Central memory CD8-positive, alpha-beta T cell (primary cell): ENCODE results near the gene RAB22A.
"Not testable (repeated sequence)": the region's sequence is repeated elsewhere in the genome, so short reads cannot be mapped to it uniquely, and the experiment has no call there.

Source experiments
- ATAC-seq: fragments of 150-1000 bp; cut with Tn5 transposase; replicated peaks from 2 replicates; pipeline ENCODE4 v1.10.0; 2022; ENCODE audit warnings: mild to moderate bottlenecking, moderate FRiP score, moderate number of reproducible peaks; ENCODE audit not compliant: poor library complexity, severe bottlenecking; ENCODE audit errors: extremely low read depth
- DNase-seq, 2 donors: peaks; one replicate each; pipeline ENCODE4 v3.0.0; 2021; ENCODE audit warnings: low spot score in 2 of 2
- H3K27ac Mint-ChIP-seq: one replicate; pipeline ENCODE4 v1.8.0; 2022; ENCODE audit warnings: low read depth, mild to moderate bottlenecking, moderate library complexity, mixed read lengths
- H3K27me3 Mint-ChIP-seq: one replicate; pipeline ENCODE4 v1.8.0; 2022; ENCODE audit warnings: mixed read lengths
- H3K36me3 Mint-ChIP-seq: one replicate; pipeline ENCODE4 v1.8.0; 2022; ENCODE audit warnings: mild to moderate bottlenecking, moderate library complexity, mixed read lengths; ENCODE audit not compliant: insufficient read depth
- H3K4me1 Mint-ChIP-seq: one replicate; pipeline ENCODE4 v1.8.0; 2022; ENCODE audit warnings: mixed read lengths
- H3K4me3 Mint-ChIP-seq: one replicate; pipeline ENCODE4 v1.8.0; 2022; ENCODE audit warnings: mild to moderate bottlenecking, moderate library complexity, mixed read lengths
- H3K9me3 Mint-ChIP-seq: one replicate; pipeline ENCODE4 v1.8.0; 2022; ENCODE audit warnings: mixed read lengths

Gene RAB22A

DNA sequence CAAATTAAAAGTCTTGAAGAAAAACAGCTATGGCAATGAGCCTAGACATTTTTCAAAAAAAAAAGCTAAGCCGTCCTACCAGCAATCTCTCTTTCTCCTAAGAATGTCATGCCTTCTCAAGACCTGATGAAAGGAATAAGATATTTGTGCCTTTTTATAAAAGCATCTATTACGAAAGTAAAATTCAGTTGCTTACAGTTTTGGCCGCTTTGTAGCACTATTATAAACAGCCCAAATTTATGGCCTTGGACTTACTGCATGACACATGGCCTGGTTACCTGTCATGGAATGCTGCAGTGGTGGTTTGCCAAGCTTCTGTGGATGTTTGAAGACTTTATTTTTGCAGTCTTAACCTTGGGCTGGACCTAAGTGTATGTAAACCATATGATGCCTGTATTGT, 57.4 kb downstream of the RAB22A start:
- no peaks in the 10 kb centered on the region for H3K9me3 Mint-ChIP-seq
- H3K36me3 Mint-ChIP-seq = peaks cover 12% of the 10 kb centered on the region
- no peak overlapping the region for H3K4me3 Mint-ChIP-seq
- no peaks in the 10 kb centered on the region for H3K4me1 Mint-ChIP-seq
- no peaks in the 10 kb centered on the region for H3K27me3 Mint-ChIP-seq
- H3K27ac Mint-ChIP-seq = no peak overlapping the region
- no peak for ATAC-seq
- no peak for DNase-seq

DNA sequence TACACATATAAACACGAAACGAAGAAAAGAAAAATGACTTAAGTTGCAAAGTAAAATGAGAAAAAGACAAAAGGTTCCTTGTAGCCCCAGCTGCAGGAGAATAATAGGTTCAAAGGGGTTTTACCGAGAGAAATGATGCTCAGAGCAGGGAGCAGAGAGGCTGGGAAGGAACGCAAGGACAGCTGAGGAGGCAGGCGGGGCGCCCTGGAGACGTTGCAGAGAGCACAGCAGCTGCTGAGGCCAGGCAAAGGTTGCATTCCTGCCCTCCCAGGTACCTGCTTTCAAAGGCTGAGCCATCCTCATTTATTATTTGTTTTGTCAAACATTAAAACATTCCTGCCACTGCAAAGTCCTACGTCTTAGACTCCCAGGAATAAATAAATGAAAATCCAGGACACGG, 63.3 kb downstream of the RAB22A start:
- Mint-ChIP-seq H3K27me3 (peaks cover 21% of the 10 kb centered on the region), H3K4me3 (no peak overlapping the region)
- no peak for ATAC-seq

DNA sequence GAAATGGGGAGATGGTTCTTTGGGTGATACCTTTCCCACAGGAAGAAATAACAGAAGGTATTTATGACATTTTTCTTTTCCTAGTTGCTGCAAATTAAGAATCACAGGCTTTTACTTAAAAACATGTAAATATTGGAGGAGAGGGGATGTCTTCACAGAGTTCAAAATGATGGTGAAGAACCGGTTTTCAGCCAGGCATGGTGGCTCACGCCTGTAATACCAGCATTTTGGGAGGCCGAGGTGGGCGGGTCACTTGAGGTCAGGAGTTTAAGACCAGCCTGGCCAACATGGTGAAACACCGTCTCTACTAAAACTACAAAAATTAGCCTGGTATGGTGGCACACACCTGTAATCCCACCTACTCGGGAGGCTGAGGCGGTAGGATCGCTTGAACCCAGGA, 63.8 kb downstream of the RAB22A start:
- not testable (repeated sequence) for H3K4me1 Mint-ChIP-seq, H3K4me3 Mint-ChIP-seq, DNase-seq, H3K36me3 Mint-ChIP-seq, ATAC-seq, H3K9me3 Mint-ChIP-seq
- H3K27me3 Mint-ChIP-seq = peaks cover 26% of the 10 kb centered on the region
- peak overlapping the region; percentile 49 for H3K27ac Mint-ChIP-seq

More for the DNA sequence above, 63.3 kb downstream of the RAB22A start:
- Mint-ChIP-seq H3K36me3 (peaks cover 2% of the 10 kb centered on the region), H3K9me3 (no peaks in the 10 kb centered on the region), H3K27ac (peak overlapping the region; percentile 49), H3K4me1 (no peaks in the 10 kb centered on the region)
- no peak for DNase-seq

DNA sequence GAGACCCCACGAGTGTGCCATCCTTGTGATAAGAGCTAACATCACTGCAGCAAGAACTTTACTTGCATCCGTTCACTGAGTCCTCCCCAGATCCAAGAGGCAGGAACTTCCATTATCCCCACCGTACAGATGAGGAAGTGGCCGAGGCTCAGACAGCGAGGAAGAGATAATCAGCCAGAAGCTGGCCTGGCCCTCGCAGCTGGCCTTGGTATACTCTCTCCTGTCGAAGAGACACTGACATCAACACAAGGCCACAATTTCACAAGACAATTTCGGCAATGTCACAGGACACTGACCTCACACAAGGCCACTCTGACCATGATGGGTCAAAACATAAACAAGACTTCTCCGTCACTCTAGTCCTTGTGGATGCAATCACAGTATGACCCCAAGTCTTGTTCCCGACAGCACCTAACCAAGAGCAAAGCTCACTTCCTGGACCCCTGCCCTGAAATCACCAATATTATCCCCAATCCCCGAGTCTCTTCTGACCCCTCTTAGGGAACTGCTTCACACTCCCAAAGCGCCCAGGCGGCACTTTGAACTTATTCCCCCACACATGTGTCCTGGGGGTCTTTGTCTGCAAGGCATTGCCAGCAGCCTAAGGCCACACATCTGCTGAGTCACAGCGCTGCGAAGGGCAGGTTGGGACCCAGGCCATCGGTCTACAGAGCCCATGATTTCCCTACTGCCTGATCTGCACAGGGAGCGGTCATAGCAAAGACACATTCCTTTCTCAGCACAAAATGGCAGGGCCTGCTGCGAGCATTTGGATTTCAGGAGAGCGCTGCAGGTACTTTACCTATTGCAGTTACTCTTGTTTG, 64.7 kb downstream of the RAB22A start:
- H3K4me1 Mint-ChIP-seq = no peaks in the 10 kb centered on the region
- H3K27me3 Mint-ChIP-seq = peaks cover 35% of the 10 kb centered on the region
- no peak overlapping the region for H3K27ac Mint-ChIP-seq
- ATAC-seq = no peak
- no peak for DNase-seq
- H3K4me3 Mint-ChIP-seq = no peak overlapping the region
- no peaks in the 10 kb centered on the region for H3K9me3 Mint-ChIP-seq
- peaks cover 2% of the 10 kb centered on the region for H3K36me3 Mint-ChIP-seq

DNA sequence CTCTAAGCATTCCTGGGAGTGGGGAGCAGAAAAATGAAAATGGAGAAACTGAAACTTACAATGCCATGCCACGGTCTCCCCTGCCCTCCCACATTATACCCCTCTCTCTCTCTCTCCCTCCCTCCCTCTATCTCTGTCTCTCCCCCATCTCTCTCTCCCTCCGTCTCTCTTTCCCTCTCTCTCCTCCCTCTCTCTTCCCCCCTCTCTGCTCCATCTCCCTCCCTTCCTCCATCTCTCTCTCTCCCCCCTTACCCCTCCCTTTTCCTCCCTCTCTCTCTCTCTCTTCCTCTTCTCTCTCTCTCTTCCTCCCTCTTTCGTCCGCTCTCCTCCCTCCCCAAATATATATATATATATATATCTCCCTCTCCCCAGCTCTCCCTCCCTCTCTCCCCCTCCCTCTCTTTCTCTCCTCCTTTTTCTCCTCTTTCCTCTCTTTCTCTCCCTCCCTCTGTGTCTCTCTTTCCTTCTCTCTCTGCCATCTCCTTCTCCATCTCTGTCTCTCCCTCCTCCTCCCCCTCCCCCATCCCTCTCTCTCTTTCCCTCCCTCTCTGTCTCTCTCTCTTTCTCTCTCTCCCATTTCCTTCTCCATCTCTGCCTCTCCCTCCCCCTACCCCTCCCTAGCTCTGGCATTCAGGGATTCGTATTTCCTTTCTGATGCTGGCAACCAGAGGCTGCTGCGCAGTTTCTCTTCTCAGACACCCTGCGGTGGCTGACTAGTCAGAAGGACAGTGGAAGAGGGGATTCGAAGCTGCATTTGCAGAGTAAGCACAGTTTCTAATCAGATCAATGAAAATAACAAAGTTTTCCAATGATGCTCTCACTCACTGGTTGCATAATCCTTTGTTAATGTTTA, 65.6 kb downstream of the RAB22A start:
- H3K4me1 Mint-ChIP-seq = no peaks in the 10 kb centered on the region
- ATAC-seq (no peak), DNase-seq (no peak)
- H3K36me3 Mint-ChIP-seq = no peaks in the 10 kb centered on the region
- peaks cover 44% of the 10 kb centered on the region for H3K27me3 Mint-ChIP-seq
- H3K9me3 Mint-ChIP-seq = no peaks in the 10 kb centered on the region
- no peak overlapping the region for H3K4me3 Mint-ChIP-seq
- H3K27ac Mint-ChIP-seq = no peak overlapping the region

DNA sequence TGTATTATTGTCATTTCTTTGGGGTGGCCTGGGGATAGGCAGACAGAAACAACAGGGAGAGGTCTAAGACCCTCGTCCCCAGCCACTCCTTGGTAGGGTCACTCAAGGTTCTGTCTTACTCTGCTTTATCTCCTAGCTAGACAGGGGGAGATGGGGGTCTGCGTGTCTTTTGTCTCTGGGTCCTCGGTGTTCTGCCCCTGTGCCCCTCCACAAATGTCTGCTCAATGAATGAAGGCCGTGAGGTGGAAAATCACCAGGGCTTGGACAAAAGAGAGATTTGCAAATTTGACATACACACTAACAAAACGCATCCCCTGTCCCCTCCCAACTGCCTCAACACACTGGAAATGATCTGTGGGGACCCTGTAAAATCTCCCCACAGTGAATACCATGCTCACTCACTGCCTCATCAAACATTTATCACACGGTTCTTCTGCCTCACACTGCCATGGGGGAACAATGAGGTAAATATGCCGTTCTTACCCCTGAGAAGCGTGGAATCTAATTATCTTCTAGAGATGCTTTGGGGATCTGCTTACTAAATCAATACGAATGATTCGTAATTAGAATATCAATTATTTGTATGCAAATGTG, 66.3 kb downstream of the RAB22A start:
- H3K27me3 Mint-ChIP-seq = peaks cover 51% of the 10 kb centered on the region
- no peak for ATAC-seq
- no peaks in the 10 kb centered on the region for H3K36me3 Mint-ChIP-seq
- H3K9me3 Mint-ChIP-seq = peaks cover 3% of the 10 kb centered on the region
- no peak for DNase-seq
- H3K4me3 Mint-ChIP-seq = no peak overlapping the region
- H3K27ac Mint-ChIP-seq = no peak overlapping the region
- no peaks in the 10 kb centered on the region for H3K4me1 Mint-ChIP-seq

DNA sequence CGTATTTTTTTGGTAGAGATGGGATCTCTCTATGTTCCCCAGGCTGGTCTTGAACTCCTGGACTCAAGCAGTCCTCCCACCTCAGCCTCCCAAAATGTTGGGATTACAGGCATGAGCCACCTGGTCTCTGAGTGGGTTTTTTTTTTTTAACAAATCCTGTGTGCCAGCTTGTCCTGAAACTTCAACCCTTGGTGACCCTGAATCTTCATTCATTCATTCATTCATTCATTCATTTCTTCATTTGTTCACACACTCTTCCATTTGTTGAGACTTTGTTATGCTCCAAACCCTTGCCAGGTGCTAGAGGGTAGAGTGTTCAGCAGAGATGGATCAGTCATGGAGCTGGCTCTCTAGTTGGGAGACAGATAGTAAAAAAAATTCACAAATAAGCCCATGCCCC, 67.5 kb downstream of the RAB22A start:
- Mint-ChIP-seq H3K9me3 (peaks cover 12% of the 10 kb centered on the region), H3K4me3 (no peak overlapping the region), H3K27me3 (peaks cover 63% of the 10 kb centered on the region), H3K36me3 (no peaks in the 10 kb centered on the region), H3K4me1 (no peaks in the 10 kb centered on the region), H3K27ac (no peak overlapping the region)
- no peak for ATAC-seq
- no peak for DNase-seq

DNA sequence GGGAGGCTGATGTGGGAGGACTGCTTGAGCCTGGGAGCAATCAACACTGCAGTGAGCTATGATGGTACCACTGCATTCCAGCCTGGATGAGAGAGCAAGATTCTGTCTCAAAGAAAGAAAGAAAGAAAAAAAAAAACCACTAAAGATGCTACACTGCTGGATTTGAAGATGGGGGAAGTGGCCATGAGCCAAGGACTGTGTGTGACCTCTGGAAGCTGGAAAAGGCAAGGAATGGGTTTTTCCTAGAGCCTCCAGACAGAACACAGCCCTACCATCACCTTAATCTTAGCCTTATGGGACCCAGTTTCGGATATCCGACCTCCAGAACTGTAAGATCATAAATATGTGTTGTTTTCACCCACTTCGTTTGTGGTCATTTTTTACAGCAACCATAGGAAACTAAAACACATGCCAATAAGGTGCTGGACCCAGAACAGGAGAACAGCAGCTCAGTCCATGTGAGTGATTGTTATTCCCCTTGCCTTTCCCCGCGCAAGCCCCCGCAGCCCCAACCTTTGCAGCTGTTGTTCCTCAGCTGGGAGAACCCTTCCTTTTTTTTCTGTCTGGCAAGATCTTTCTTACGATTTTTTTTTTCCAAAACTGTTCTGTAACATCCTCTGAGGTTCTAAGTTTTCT, 68.4 kb downstream of the RAB22A start:
- Mint-ChIP-seq H3K4me1 (no peaks in the 10 kb centered on the region), H3K36me3 (peaks cover 2% of the 10 kb centered on the region), H3K27ac (no peak overlapping the region), H3K27me3 (peaks cover 72% of the 10 kb centered on the region), H3K9me3 (peaks cover 12% of the 10 kb centered on the region), H3K4me3 (no peak overlapping the region)
- DNase-seq = no peak
- ATAC-seq = no peak

DNA sequence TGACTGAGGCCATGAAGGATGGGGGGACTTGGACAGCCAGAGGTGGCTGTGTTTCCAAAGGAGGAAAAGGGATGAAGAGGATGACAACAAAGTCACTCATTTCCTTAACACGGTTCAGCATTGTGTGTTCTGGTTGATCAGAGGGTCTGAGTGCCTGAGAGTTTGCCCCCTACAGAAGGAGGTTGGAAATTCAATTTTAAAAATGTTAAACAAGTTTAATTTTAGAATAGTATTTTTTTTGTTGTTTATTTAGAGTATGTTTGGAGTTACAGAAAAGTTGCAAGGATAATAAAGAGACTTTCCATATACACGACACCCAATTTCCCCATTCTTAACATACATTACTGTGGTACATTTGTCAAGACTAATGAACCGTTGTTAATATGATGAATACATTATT, 69.2 kb downstream of the RAB22A start:
- no peak overlapping the region for H3K27ac Mint-ChIP-seq
- DNase-seq (no peak), ATAC-seq (no peak)
- H3K27me3 Mint-ChIP-seq = peaks cover 80% of the 10 kb centered on the region
- no peak overlapping the region for H3K4me3 Mint-ChIP-seq
- peaks cover 2% of the 10 kb centered on the region for H3K36me3 Mint-ChIP-seq
- H3K9me3 Mint-ChIP-seq = peaks cover 12% of the 10 kb centered on the region
- H3K4me1 Mint-ChIP-seq = no peaks in the 10 kb centered on the region

DNA sequence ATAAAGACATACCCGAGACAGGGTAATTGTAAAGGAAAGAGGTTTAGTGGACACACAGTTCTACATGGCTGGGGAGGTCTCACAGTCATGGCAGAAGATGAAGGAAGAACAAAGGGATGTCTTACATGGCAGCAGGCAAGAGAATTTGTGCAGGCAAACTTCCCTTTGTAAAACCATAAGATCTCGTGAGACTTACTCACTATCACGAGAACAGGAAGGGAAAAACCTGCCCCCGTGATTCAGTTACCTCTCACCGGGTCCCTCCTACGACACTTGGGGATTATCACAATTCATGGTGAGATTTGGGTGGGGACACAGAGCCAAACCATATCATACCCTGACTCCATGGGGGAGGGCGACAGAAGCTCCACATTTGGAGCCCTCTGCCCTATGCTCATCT, 72.1 kb downstream of the RAB22A start:
- no peak overlapping the region for H3K27ac Mint-ChIP-seq
- peaks cover 2% of the 10 kb centered on the region for H3K36me3 Mint-ChIP-seq
- no peak overlapping the region for H3K4me3 Mint-ChIP-seq
- DNase-seq = no peak
- no peaks in the 10 kb centered on the region for H3K4me1 Mint-ChIP-seq
- no peak for ATAC-seq
- peaks cover 12% of the 10 kb centered on the region for H3K9me3 Mint-ChIP-seq
- peaks cover 86% of the 10 kb centered on the region for H3K27me3 Mint-ChIP-seq

DNA sequence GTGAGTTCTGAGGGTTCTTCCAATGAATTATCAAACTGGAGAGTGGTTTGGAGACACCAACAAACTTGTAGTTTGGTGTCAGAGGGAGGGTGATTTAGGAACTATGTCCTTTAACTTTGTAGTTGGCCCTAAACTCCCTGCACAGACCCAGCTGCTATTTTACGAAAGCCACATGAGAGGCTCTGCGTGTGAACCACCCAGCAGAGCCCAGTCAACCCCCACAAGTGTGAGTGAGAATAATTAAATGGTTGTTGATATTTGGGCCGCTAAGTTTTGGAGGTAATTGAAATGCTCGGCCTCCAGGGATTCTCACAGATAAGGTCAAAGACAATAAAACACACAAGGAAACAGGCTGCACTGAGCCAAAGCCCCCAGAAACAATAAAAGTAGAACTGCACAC, 72.6 kb downstream of the RAB22A start:
- Mint-ChIP-seq H3K27ac (no peak overlapping the region), H3K4me3 (no peak overlapping the region), H3K36me3 (peaks cover 2% of the 10 kb centered on the region), H3K4me1 (no peaks in the 10 kb centered on the region), H3K9me3 (peaks cover 12% of the 10 kb centered on the region), H3K27me3 (peaks cover 84% of the 10 kb centered on the region)
- ATAC-seq (no peak), DNase-seq (no peak)

DNA sequence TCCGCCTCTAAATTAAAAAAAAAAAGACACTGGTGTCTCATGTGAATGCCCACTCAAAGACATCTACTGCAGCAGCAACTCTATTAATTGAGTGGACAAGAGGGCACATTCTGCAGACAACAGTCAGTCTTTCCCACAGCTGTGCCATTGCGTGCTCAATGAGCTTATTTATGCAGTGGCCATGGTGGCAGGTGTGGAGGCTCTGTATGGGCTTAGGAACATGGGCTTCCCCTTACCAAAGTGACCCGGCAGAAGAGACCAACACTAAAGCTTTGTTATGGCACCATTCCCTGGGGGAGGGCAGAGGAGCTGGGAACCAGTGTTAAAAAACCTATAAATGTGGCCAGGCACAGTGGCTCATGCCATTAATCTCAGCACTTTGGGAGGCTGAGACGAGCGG, 75.3 kb downstream of the RAB22A start:
- H3K27ac Mint-ChIP-seq = no peak overlapping the region
- ATAC-seq = no peak
- peaks cover 2% of the 10 kb centered on the region for H3K4me1 Mint-ChIP-seq
- no peak for DNase-seq
- peaks cover 12% of the 10 kb centered on the region for H3K9me3 Mint-ChIP-seq
- peaks cover 4% of the 10 kb centered on the region for H3K36me3 Mint-ChIP-seq
- H3K27me3 Mint-ChIP-seq = peaks cover 56% of the 10 kb centered on the region
- H3K4me3 Mint-ChIP-seq = no peak overlapping the region
